ENCODE data around the gene MAP3K20.
"Not testable (repeated sequence)": the region's sequence is repeated elsewhere in the genome, so short reads cannot be mapped to it uniquely, and the experiment has no call there.

The MAP3K20 gene

DNA sequence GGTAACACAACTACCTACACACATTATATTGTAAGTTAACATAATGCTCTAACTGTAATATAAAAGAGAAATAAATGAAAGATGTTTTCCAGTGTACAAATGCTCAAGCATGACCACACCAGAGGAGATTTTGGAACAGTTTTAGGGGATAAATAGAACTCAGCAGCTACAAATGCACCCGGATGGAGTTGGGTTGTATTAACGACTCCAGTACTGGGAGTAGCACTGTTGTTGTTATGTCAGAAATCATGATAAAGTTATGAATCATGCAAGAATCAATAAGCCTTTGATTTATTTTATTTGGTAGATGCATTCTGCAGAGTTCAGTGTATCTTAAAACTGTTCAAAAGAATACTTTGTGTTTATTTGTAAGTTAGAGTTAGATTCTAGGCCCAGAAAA, 126.9 kb downstream of the MAP3K20 start:
- TF ChIP-seq, protein P1, sequence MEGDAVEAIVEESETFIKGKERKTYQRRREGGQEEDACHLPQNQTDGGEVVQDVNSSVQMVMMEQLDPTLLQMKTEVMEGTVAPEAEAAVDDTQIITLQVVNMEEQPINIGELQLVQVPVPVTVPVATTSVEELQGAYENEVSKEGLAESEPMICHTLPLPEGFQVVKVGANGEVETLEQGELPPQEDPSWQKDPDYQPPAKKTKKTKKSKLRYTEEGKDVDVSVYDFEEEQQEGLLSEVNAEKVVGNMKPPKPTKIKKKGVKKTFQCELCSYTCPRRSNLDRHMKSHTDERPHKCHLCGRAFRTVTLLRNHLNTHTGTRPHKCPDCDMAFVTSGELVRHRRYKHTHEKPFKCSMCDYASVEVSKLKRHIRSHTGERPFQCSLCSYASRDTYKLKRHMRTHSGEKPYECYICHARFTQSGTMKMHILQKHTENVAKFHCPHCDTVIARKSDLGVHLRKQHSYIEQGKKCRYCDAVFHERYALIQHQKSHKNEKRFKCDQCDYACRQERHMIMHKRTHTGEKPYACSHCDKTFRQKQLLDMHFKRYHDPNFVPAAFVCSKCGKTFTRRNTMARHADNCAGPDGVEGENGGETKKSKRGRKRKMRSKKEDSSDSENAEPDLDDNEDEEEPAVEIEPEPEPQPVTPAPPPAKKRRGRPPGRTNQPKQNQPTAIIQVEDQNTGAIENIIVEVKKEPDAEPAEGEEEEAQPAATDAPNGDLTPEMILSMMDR (IDR thresholded peaks at IDR 0.05; ENCODE audit: extremely low read depth, insufficient read depth, missing control alignments) = no peak
- in situ Hi-C loops (cut with MboI; ENCODE audit: low pct_unique_long_range_greater_than_20kb, low sequenced_read_pairs, unreplicated experiment) = no loop called here
- DNase-seq (ENCODE audit: low spot score) = no peak

DNA sequence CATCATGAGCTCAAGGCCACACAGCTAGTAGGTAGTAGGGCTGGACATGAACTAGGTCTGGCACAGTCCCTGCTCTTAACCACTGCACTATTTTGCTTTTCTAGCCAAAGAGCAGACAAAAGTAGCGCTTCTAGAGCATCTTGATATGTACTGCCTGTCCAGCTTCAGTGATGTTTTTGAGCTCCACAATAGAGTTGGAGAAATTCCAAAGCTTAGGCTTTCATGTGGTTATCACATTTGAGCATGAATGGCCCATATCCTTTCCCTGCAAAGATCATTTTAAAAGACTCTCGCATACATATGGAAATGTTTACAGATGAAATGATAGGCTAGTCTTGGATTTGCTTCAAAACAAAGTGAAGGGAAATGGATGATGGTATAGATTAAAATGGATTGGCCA, 128.7 kb downstream of the MAP3K20 start:
- DNase-seq (ENCODE audit: low spot score) = no peak
- in situ Hi-C loops (cut with MboI; ENCODE audit: low pct_unique_long_range_greater_than_20kb, low sequenced_read_pairs, unreplicated experiment) = no loop called here
- TF ChIP-seq, protein P1 (IDR thresholded peaks at IDR 0.05; ENCODE audit: extremely low read depth, insufficient read depth, missing control alignments) = no peak

DNA sequence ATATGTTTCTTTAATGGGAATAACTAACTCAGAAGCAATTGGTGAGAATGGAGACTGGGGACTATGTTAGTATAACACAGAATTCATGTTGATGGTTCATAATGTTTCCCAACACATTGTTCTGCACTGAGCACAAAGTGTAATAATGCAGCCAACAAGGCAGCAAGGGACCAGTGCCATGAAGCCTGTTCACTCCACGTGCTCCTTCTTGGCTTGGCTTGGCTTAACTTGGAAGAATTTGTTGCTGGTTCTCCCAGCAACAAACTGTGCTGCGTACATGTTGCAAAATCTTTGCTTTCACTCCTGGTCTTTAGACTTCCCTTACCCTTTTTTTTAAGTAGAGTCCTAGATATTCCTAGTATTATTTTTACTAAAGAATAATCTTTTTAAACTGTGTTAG, 129.7 kb downstream of the MAP3K20 start:
- TF ChIP-seq, protein P1 (IDR thresholded peaks at IDR 0.05; ENCODE audit: extremely low read depth, insufficient read depth, missing control alignments) = no peak
- in situ Hi-C loops (cut with MboI; ENCODE audit: low pct_unique_long_range_greater_than_20kb, low sequenced_read_pairs, unreplicated experiment) = no loop called here

DNA sequence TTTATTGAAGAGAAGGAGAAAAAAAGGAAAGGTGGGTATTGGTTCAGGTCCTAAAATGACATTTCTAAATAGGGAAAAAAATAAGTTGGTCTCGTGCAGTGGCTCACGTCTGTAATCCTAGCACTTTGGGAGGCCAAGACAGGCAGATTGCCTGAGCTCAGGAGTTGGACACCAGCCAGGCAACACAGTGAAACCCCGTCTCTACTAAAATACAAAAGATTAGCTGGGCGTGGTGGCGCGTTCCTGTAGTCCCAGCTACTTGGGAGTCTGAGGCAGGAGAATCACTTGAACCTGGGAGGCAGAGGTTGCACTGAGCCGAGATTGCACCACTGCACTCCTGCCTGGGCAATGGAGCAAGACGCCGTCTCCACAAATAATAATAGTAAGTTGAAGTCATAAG, 131.5 kb downstream of the MAP3K20 start:
- in situ Hi-C loops (cut with MboI; ENCODE audit: low pct_unique_long_range_greater_than_20kb, low sequenced_read_pairs, unreplicated experiment); DNase-seq (ENCODE audit: low spot score): not testable (repeated sequence)

More for the DNA sequence above, 129.7 kb downstream of the MAP3K20 start:
- DNase-seq (ENCODE audit: low spot score) = no peak

DNA sequence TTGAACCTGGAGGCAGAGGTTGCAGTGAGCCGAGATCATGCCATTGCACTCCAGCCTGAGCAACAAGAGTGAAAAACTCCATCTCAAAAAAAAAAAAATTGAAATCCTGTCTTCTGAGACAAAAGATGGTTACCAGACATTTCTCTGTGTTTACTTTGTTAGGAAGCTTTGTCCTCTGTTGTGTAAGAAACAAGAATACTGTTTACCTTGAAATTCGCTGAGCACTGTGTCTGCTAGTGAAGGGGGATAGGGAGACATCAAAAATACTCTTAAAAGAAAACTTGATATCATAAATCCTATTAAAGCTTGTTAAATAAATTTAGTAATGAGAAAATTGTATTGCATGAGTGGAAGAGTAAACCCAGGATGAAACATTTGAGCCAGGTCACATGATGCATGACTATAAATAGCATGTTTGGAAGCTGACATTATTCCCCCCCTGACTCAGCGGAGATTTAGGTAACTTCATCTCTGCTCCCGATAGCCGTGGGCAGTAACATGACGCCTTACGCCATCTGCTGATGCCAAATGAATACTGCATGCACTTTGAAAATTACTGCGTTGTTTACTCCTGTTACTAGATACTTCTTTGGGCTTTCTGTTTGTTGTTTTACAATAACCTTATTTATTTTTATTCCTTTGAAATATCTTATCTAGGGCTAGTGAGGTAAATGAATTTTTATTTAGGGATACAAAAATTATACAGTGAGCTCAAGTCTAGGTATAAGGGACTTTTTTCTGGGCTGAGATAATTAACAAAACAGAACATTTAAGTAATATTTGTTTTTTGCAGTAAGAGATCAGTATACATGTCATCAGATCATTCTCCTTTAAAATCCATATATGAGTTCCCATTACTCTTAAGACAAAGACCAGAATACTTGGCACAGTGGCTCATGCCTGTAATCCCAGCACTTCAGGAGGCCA, 134.9 kb downstream of the MAP3K20 start:
- TF ChIP-seq, protein P1 (IDR thresholded peaks at IDR 0.05; ENCODE audit: extremely low read depth, insufficient read depth, missing control alignments) = peak; percentile 86
- peak; percentile 58 for DNase-seq (ENCODE audit: low spot score)
- in situ Hi-C loops (cut with MboI; ENCODE audit: low pct_unique_long_range_greater_than_20kb, low sequenced_read_pairs, unreplicated experiment) = loop anchor here (5.0 kb wide), 1 partner anchor 183 kb away; no protein-coding TSS in a partner anchor

DNA sequence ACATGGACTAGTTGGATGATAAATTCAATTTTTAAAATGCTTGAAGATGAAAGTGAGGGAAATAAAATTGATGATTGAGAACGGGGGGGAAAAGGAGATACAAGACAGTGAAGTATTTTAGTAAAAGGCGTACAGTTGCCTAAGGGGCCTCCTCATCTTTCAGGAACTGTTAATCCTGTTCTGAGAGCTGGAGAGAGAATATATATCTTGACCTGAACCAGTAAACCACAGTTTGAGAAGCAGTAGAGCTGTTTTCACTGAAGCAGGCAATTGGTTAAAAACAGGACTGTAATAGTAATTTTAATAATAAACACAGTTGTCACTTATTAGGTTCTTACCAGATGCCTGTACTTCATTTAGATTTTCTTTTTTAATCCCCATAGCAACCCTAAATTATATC, 137.5 kb downstream of the MAP3K20 start:
- TF ChIP-seq, protein P1 (IDR thresholded peaks at IDR 0.05; ENCODE audit: extremely low read depth, insufficient read depth, missing control alignments) = no peak
- in situ Hi-C loops (cut with MboI; ENCODE audit: low pct_unique_long_range_greater_than_20kb, low sequenced_read_pairs, unreplicated experiment) = loop anchor here (5.0 kb wide), 1 partner anchor 186 kb away; no protein-coding TSS in a partner anchor
- DNase-seq (ENCODE audit: low spot score) = no peak

DNA sequence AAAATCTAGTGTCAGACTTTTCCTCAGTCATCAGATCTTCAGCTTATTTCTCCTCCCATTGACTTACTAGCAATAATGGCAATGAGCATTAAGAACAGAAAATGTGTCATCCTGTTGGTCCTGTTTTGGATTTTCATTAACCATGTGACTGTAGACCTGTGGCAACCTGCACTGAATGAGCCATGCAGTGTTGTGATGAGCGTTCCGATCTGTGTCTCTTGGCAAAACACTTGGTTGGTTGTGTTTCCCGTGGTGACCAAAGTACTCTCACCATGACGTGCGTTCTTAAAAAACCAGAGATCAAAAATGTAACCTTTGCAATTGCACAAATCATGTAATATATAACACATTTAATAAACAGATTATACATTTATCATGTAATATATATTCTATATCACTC, 138.6 kb downstream of the MAP3K20 start:
- DNase-seq (ENCODE audit: low spot score) = no peak
- in situ Hi-C loops (cut with MboI; ENCODE audit: low pct_unique_long_range_greater_than_20kb, low sequenced_read_pairs, unreplicated experiment) = loop anchor here (5.0 kb wide), 1 partner anchor 187 kb away; no protein-coding TSS in a partner anchor
- TF ChIP-seq, protein P1 (IDR thresholded peaks at IDR 0.05; ENCODE audit: extremely low read depth, insufficient read depth, missing control alignments) = no peak
